HG02938 (cell line): ENCODE results near the gene CD83.
A peak's percentile ranks its signal among the peaks of the same experiment; 100 is the strongest.

Experiments
- ATAC-seq: cut with Tn5 transposase; IDR thresholded peaks from one replicate; pipeline ENCODE4 v1.9.1; 2021; ENCODE audit warnings: mild to moderate bottlenecking, moderate library complexity; ENCODE audit not compliant: unreplicated experiment

CD83 gene

GRCh38 chr6:14123386-14124111 is 6.0 kb downstream of the CD83 start:
- ATAC-seq, result no peak

GRCh38 chr6:14125346-14125745 is 7.8 kb downstream of the CD83 start:
- ATAC-seq, result no peak

- ATAC-seq, result no peak
These were observed 8.6 kb downstream of the CD83 start for GRCh38 chr6:14126191-14126590.

DNA sequence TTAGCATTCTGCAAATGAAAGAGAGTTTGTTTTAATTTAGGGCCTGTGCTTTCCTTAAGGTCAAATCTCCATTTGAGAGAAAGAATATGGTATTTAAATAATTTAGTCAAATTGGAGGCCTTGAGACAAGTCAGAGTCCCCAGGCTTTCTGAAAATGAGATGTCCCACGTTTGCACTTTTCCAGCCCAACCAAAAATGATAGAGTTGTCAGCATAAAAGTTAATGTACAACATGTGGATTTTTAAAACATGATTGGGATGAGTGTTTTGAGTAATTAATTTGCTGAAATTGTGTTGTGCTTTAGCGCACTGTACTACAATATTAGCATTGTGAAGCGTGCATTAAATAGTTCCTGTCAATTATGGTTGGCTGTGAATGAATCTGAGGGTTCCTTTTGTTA is 10.0 kb downstream of the CD83 start:
- ATAC-seq, result no peak

GRCh38 chr6:14128012-14128411 is 10.4 kb downstream of the CD83 start:
- ATAC-seq, result no peak

- no peak for ATAC-seq
These were observed 11.2 kb downstream of the CD83 start for GRCh38 chr6:14128746-14129145.

DNA sequence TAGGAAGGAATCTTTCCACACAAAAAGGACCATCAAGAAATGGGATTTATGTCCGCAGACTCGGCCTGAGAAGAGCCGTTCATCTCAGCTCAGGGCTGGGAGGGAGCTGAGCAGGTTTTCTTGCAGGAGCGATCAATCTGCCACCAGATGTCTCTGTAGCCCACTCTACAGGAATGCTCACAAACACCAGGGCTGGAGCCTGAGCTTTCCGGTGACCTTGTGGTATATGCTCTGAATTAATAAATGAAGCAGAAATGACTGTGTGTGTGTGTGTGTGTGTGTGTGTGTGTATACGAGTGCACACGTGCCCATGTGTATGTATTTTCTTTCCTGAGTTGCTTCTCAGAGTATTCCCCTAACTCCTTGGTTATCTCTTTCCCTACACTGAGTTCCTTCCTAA is 12.0 kb downstream of the CD83 start:
- no peak for ATAC-seq

DNA sequence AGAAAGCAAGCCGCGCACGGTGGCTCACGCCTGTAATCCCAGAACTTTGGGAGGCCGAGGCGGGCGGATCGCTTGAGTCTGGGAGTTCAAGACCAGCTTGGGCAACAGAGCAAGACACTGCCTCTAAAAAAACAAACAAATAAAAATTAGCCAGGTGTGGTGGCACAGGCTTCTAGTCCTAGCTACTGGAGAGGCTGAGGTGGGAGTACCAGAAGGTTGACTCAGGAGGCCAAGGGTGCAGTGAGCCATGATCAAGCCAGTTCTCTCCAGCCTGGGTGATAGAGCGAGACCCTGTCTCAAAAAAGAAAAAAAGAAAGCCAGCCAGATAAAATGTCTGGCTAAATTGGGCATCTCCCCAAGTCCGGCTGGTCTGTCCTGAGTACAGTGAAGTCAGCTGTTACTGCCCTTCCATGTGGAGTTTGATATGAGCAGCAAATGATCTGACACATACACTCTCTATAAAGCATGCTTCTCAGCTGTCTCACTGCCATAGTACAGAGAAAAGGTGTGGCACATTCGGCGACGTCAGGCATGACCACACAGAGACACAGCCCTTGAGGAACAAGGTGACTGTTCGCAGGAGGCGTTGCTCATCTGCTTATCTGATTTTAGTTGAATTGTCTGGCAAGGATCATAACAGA is 13.0 kb downstream of the CD83 start:
- no peak for ATAC-seq

GRCh38 chr6:14131579-14131978 is 14.0 kb downstream of the CD83 start:
- ATAC-seq, result no peak

- ATAC-seq, result no peak
These were observed 14.8 kb downstream of the CD83 start for GRCh38 chr6:14132244-14132920.

- ATAC-seq, result no peak
These were observed 15.3 kb downstream of the CD83 start for GRCh38 chr6:14132921-14133275.

DNA sequence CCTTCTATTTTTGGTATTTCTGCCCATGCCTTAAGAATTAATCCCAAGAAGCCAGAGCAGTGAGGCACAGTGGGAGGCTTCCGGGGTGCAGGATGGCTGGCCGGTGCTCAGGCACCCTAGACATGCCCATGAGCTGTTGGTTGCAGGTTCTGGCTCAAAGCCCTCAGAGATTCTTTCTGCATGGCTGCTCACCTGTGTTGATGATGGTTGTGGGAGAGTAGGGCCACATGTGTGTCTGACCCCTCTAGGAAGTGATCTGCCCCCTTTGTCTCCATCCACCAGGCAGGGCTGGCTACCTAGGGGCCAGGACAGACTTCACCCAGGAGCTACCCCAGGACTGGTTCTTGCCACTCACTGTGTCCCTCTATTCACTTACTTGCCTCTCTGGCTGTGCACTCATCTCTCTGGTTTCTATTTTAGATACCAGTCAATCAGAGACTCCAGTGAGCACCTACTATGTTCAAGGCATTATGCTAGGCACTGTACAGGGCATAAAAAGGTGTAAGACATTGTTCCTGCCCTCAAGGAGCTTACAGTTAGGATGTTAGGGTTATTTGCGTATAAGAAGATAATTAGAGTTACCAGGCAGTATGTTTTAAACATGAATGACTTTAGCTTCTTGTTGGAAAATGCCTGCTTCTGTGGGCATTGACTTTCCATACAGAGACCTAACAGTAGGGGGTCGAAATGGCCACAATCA is 16.8 kb downstream of the CD83 start:
- ATAC-seq, result no peak

DNA sequence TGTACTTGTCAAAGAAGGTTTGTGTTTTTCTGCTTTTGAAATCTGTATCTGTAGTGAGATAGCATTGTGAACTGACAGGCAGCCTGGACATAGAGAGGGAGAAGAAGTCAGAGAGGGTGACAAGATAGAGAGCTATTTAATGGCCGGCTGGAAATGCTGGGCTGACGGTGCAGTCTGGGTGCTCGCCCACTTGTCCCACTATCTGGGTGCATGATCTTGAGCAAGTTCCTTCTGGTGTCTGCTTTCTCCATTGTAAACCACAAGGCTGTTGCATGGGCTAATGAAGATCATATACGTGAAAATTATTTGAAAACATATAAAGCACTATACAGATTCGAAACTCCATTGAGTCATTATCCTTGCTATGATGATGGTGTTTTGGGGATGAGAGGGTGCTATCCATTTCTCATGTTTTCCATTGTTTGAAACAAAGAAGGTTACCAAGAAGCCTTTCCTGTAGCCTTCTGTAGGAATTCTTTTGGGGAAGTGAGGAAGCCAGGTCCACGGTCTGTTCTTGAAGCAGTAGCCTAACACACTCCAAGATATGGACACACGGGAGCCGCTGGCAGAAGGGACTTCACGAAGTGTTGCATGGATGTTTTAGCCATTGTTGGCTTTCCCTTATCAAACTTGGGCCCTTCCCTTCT is 18.4 kb downstream of the CD83 start:
- ATAC-seq, result no peak

- no peak for ATAC-seq
These were observed 21.2 kb downstream of the CD83 start for GRCh38 chr6:14138701-14139215.

DNA sequence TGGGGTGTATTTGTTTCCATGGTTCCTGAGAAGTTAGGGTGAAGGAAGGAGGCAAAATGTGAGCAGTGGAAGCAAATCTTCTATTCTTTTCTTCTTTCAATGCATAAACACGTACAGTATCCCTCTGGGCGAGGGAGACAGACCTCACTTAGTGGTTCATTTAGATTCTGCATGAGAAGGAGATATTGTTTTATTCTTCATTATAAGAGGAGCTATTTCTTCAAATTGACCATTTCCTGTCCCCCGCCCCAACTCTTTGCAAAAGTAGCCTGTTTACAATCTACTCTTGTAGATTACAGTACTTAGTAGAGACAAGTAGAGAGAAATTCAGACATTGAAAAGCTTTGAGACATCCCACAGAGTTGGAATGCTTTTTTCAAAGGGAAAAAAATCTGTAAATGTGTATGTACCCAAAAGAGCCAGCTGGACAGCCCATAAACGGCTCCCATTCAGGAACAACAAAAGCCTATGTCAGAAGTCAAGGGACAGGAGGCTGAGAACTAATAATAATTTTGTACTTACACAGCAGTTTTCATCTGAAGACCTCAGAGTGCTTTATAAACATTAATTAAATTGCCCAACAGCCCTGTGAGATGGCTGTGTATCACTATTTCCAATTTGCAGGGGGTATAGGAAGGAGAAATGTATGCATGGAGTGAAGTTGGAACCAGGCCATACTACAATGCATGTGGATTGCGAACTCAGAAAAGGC is 23.9 kb downstream of the CD83 start:
- ATAC-seq, result no peak

DNA sequence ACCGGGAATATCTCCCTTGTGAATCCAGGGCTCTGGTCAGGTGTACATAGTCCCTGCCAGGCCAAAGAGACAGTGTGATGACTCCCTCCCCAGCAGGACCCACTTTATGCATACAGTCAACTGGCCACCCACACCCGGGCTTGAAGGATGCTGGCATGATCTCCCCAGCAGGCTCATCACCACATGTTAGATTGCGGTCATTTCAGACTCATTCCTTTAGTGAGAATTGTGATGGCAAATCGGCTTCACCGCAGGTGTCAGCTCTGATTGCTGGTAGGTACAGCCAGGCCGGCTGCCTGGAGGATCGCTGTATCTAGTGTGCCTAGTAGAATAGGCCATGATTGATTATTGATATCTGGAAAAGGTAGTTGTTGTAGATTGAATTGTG is 24.5 kb downstream of the CD83 start:
- no peak for ATAC-seq

GRCh38 chr6:14142511-14143223 is 25.1 kb downstream of the CD83 start:
- ATAC-seq, result no peak

DNA sequence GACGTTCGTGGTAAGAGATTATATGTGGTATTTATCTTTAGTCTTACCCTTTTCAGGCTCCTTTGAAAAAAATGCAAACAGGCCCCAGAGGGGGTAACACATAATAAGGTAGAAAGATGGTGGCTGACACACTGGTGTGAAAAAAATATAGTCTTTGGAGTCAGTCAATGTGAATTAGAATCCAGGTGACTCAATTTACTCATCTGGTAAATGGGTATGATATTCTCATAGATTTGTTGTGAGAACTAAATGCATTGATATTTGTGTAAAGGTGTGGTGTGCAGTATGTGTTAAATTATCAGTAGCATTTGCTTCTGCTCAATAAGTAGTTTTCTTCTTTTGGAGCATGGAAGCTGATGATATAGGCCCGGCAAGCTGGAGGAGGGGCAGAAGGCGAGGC is 25.7 kb downstream of the CD83 start:
- no peak for ATAC-seq

GRCh38 chr6:14144678-14145113 is 27.1 kb downstream of the CD83 start:
- peak; percentile 67 for ATAC-seq
